ENCODE data around the gene PNP.
"Not testable (repeated sequence)": the region's sequence is repeated elsewhere in the genome, so short reads cannot be mapped to it uniquely, and the experiment has no call there.

Gene PNP

DNA sequence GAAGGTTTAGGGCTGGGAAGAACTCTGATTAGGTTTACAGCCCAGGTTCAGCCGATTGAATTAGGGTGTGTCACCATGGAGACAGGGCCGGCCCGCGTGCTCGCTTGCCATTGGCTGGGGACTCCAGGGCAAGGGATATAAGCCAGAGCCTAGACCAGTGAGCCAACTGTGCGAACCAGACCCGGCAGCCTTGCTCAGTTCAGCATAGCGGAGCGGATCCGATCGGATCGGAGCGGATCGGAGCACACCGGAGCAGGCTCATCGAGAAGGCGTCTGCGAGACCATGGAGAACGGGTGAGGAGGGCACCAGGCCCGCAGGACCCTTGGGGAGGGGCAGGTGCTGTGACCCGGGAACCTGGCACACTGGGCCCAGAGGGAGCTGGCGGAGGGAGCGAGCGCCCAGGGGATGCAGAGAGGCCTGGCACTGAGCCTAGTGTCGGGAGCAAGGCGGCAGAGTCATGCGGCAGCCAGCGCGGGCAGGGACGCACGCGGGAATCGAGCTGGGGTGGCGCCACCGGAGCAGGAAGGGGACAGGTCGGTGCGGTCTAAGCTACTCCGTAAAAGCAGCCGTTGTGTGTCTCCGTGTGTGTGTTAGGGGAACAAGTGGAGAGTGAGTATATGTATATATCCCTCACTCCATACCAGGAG is at the start of gene PNP:
TSS of gene PNP (plus strand) at position 165 of the 648 bp plus-strand sequence. CDS start at position 284, 119 bp downstream.
- peak; percentile 91 for DNase-seq

GRCh38 chr14:20419419-20419818 is 49.8 kb upstream of the PNP start:
- DNase-seq = no peak

DNA sequence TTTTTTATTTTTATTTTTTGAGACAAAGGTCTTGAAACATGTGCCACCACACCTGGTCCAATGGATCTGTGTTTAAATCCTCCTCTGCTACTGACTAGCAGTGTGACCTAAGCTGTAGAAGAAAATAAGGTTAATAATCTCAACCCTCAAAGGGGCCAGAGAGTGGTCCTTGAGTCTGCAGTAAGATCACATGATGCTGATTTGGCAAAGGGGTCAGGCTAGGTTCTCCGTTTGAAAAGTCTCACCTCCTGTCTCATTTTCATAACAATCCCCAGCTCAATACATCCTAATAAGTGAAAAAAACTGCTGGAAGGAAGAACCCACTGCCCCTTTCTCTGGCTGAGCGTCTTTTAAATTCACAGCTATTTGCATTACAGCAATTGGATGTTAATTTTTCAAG is 47.9 kb upstream of the PNP start:
- no peak for DNase-seq

DNA sequence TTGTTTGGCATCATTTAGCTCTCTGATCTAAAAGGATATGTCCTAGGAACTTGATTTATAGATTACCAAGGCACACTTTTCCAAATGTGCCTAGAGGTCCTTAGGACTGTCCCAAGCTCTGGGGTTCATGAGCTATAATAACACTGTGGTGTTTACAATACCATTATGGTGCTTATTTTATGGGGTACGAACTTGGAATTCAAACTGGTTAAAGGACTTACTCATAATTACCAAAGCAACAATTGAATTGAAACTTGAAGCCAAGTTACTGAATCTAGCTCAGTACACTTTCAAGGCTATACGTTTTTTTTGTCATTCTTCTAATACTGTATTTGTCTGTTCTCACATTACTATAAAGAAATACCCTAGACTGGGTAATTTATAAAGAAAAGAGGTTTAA is 46.3 kb upstream of the PNP start:
- no peak for DNase-seq

- no peak for DNase-seq
Measured at GRCh38 chr14:20424851-20425250, 44.4 kb upstream of the PNP start.

DNA sequence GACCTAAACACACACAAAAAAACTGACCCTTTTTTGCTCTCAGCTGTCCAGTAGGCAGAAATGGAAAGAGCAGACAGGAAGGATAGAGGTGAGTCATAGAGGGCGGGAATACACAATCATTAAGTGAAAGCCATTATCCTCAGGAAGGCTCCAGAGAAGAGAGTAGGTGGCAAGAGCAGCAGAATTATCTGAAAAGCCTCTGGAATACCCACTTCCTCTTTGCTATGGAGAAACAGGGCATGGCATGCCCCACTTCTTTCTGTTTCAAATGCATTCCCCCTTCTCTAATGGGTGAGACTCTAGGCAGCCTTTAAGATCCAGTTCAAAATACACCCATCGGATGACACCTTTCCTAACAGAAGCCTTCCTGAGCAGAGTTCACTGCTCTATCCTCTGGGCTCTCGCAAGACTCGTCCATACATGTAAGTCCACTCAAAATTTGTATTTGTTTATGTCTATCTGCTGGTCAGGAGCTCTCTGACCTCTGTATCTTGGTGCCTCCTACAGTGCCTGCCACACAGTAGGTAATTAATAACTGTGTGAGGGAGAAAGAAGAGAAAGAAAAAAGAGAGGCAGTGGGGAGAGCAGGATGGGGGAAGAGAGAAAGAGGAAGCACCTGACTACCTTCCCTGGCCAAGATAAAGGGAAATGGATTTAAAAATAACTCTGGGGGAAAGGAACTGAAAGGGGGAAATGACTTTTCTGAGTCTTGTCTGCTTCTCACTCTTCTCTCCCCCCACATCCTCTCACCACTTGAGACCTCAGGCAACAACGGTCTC is 41.8 kb upstream of the PNP start:
- DNase-seq = no peak

- DNase-seq = no peak
Measured at GRCh38 chr14:20428010-20428365, 41.2 kb upstream of the PNP start.

DNA sequence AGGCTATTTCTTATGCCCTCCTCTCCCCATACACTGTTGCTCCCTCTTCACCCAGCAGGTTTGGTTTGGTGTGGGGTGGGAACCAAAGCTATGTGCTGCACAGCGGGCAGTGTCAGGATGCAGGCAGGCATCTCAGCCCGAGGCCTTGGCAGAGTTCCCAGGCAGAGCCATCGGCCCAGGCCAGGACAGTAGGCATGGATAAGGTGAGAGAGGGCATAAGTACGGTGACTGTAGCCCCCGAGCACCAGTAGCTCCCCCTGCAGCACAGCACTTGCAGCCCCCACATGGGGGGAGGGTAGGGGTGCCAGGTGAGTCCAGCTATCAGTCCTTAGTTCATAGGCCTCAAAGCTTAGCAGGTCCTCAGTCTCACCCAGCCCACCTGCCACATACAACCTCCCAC is 40.4 kb upstream of the PNP start:
- DNase-seq = no peak

GRCh38 chr14:20429801-20430669 is 39.2 kb upstream of the PNP start:
- DNase-seq = peak; percentile 71

DNA sequence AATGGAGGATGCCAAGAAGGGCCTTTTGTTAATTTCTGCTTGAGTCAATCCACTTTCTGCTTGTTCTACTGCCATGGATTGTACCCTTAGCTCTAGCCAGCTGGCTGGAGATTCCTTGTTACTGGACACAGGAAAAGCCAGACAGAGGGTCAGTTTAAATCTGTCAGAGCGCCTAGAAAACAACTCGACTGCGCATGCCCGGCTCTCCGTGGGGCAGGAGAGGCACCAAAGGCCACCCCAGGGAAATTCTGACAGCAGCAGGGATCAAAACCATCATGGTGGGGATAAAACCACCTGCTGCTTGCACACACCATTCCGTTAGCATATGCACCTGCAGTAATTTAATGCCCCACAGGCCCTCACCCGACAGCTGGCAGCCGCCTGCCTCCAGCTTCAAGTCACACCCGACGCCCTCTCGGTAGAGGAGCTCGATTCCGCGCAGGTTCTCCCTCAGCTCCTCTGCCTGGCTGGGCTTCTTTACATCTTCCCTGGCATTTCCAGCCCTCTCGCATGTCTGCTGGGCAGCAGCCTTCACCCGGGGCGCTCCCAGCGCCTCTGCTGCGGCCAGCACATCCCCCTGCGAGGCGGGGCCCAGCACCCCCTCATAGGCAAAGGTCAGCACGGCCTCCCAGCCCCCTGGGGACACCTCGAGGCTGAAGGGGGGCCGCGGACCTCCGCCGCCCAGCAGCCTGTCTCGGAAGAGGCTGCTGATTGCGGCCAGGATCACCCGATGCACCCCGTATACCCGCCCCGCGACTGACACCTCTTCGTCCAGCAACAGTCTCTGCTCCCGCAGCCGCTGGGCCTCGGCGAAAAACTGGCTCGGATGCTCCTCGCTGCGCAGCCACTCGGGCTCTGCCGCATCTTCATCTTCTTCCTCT is 34.3 kb upstream of the PNP start:
- DNase-seq = no peak

DNA sequence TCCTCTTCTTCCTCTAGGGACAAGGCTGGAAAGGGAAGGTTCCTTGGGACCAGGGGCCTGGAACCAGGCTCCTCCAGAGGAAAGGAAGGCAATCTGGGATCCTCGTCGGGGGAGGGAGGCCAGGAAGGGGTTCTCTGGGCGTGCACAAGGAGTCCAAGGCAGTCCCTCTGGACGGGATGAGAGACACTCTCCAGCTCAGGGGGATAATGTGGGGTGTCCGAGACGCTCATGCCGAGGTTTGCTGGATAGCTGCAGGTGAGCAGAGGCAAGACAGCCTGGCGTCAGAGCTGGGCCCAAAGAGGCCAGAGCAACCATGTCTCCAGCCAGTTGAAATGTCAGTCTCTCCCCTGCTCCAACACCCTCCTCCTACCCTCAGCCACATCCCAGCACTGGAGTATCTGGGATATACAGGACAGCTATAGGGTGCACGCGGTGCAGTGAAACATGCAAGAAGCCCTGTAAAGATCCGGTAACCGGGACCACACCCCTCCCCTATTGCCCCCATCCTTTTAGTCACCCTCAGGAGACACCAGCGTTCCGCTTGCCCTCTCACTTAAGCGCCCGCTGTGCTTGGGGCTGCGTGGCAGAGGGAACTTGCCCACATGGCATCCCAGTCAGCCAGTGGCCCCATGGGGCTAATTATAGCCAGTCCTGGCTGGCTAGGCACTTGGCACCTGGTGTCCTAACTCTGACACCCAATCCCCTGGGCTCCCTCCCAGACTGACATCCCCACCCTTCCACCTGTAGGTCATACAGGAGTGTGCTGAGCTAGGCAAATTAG is 33.4 kb upstream of the PNP start, which contains the start of gene KLHL33:
TSS of gene KLHL33 (minus strand) at position 585 of the 781 bp plus-strand sequence. CDS start at position 230, 355 bp downstream.
- DNase-seq = no peak

DNA sequence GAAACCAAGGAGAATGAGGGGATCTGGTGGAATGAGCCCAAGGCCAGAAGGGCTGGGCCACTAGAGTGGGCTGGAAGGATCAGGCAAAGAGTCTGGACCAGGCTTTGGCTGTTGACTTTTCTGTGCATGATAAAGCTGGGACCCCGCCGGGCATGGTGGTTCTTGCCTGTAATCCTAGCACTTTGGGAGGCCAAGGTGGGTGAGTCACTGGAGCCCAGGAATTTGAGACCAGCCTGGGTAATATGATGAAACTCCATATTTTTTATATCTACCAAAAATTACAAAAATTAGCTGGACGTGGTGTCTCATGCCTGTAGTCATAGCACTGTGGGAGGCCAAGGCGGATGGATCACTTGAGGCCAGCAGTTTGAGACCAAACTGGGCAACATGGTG is 32.8 kb upstream of the PNP start:
- DNase-seq = no peak

DNA sequence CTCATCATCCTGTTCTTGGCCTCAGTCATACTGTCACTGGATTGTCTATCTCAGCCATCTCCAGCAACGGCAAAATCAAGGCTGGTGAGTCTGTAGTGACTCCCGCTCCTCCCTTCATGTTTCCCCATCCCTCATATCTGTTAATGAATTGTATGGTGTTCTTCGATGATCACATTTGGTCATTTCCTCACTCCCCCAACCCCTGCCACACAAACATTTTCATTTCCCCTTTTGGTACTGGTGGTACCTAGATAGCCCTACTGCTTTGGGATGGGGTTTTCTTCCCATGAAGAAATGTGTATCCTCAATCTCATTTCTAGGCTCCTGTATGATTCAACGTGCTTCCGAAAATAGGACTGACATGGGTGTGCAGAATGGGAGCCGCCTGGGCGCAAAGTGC is 30.5 kb upstream of the PNP start:
- no peak for DNase-seq

DNA sequence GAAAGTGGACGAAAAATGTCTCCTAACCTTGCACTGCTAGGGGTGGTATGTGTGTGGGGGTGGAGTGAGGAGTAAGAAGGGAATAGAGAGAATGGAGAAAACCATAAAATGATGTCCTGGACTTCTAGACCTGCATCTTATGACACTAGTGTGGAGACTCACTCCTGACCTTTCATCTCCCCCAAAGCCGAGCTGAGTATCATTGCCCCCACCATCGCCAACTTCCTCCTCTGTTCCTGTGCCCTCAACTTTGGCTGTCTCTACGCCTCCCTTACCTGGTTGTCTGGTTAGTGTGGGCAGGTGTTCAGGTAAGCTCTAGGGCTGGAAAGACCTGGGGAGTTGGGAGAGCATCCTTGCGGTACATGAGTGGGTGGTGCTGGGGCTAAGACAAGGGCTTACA is 28.7 kb upstream of the PNP start:
- no peak for DNase-seq

DNA sequence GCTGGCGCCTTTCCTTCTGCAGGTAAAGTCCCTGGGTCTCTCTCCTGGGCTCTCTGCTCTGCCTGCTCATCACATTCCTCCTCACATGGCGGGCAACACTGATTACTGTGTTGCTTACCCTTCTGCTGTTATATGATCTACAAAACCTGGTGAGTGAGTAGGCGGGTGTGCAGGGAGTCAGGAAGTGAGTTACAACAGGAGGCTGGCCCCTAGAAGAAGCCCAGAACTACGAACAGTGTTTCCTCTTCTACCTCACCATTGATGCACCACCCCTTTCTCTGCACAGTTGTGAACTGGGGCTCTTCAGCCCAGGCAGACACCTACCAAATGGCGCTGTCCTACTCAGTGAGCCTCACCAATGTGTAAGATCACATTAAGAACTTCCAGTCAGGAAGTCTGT is 28.3 kb upstream of the PNP start:
- DNase-seq = no peak

DNA sequence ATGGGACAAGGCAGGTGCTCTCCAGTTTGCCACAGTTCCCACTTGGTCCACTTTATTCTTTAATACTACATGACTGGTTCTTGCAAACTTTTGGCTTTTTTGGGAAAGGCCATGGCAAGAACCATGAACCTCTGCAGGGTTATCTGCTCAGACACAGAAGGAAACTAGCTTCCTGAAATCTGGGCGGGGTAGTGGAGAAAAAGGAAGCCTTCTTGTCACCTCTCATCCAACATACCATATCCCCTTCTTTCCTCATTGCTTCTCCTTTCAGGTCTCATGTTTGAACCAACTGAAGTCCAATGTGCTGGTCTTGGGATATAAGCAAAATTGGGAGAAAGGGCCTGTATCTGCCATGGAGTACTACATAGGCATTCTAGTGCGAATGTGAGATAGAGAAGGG is 27.7 kb upstream of the PNP start:
- no peak for DNase-seq

DNA sequence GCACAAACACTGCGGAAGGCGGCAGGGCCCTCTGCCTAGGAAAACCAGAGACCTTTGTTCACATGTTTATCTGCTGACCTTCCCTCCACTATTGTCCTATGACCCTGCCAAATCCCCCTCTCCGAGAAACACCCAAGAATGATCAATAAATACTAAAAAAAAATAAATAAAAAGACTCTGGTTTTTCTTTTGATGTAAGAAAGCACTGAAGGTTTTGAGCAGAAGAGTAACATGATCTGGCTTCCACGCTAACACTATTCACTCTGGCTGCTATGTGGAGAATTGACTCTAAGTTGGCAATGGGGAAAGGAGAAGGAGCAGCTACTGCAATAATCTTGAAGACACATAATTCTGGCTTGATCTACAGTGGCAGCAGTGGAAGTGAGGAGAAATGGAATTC is 25.6 kb upstream of the PNP start:
- DNase-seq = not testable (repeated sequence)

GRCh38 chr14:20446889-20447288 is 22.3 kb upstream of the PNP start:
- no peak for DNase-seq

- not testable (repeated sequence) for DNase-seq
Measured at GRCh38 chr14:20452831-20453230, 16.4 kb upstream of the PNP start.

GRCh38 chr14:20454516-20455354 is 14.5 kb upstream of the PNP start, which contains the start of the genes APEX1 and OSGEP:
Gene APEX1 (plus strand): TSS chr14:20455226. CDS start chr14:20455646, 420 bp downstream.
Gene OSGEP (minus strand): TSS chr14:20454812. CDS start chr14:20454683, 129 bp downstream.
- peak; percentile 99 for DNase-seq

All from NCI-H446 treated with DMSO at 0.1 percent for 48 hours (cell line).